Iris pigment epithelial cell (primary cell): ENCODE data around the gene SH3RF2.

ENCODE experiments used
- DNase-seq: peaks from one replicate; pipeline ENCODE4 v3.0.0-alpha.2; 2011; ENCODE audit warnings: low read depth

Gene SH3RF2

GRCh38 chr5:145921211-145921610 lies 15.2 kb upstream of the SH3RF2 start:
- no peak for DNase-seq

- DNase-seq, result no peak
These were observed 14.3 kb upstream of the SH3RF2 start for GRCh38 chr5:145922059-145922458.

- DNase-seq, result no peak
These were observed 13.0 kb upstream of the SH3RF2 start for GRCh38 chr5:145923405-145923804.

- no peak for DNase-seq
These were observed 11.5 kb upstream of the SH3RF2 start for GRCh38 chr5:145924849-145925248.

GRCh38 chr5:145925353-145925752 lies 11.0 kb upstream of the SH3RF2 start:
- DNase-seq, result peak; percentile 82

- DNase-seq, result peak; percentile 73
These were observed 10.6 kb upstream of the SH3RF2 start for GRCh38 chr5:145925803-145926202.

GRCh38 chr5:145931718-145932117 lies 4.7 kb upstream of the SH3RF2 start:
- peak; percentile 28 for DNase-seq

GRCh38 chr5:145934276-145934675 lies 2.1 kb upstream of the SH3RF2 start:
- DNase-seq, result no peak

GRCh38 chr5:145937432-145938250 lies 1.3 kb downstream of the SH3RF2 start:
- peak; percentile 67 for DNase-seq

- no peak for DNase-seq
These were observed 2.6 kb downstream of the SH3RF2 start for GRCh38 chr5:145938776-145939539.

- DNase-seq, result no peak
These were observed 3.2 kb downstream of the SH3RF2 start for GRCh38 chr5:145939540-145940065.

- no peak for DNase-seq
These were observed 4.7 kb downstream of the SH3RF2 start for GRCh38 chr5:145941096-145941447.

- DNase-seq, result peak; percentile 37
These were observed 5.2 kb downstream of the SH3RF2 start for GRCh38 chr5:145941448-145942130.

GRCh38 chr5:145942201-145942600 lies 5.8 kb downstream of the SH3RF2 start:
- no peak for DNase-seq

- DNase-seq, result no peak
These were observed 6.4 kb downstream of the SH3RF2 start for GRCh38 chr5:145942749-145943148.

GRCh38 chr5:145943674-145944121 lies 7.3 kb downstream of the SH3RF2 start:
- peak; percentile 53 for DNase-seq

- DNase-seq, result no peak
These were observed 8.0 kb downstream of the SH3RF2 start for GRCh38 chr5:145944328-145944727.

GRCh38 chr5:145945620-145946111 lies 9.3 kb downstream of the SH3RF2 start:
- DNase-seq, result no peak

GRCh38 chr5:145946112-145946861 lies 9.9 kb downstream of the SH3RF2 start:
- peak; percentile 68 for DNase-seq

- DNase-seq, result no peak
These were observed 11.2 kb downstream of the SH3RF2 start for GRCh38 chr5:145947581-145947980.

GRCh38 chr5:145948047-145948446 lies 11.7 kb downstream of the SH3RF2 start:
- no peak for DNase-seq

- no peak for DNase-seq
These were observed 12.5 kb downstream of the SH3RF2 start for GRCh38 chr5:145948921-145949320.
